OCI-LY1 (cell line): ENCODE measurements around the gene ZCWPW2.
A peak's percentile ranks its signal among the peaks of the same experiment; 100 is the strongest.

Experiments used
- H2AFZ ChIP-seq: fragments of 200-600 bp; sonication (generic), shearing (Covaris generic); 2 replicates; pipeline ENCODE4 v1.6.0; 2014; ENCODE audit warnings: antibody characterized with exemption, mild to moderate bottlenecking, low read length
- H3F3A ChIP-seq: fragments of 200-600 bp; sonication (generic), shearing (Covaris generic); 2 replicates; pipeline ENCODE4 v1.6.0; 2014; ENCODE audit warnings: mild to moderate bottlenecking, antibody characterized with exemption, low read length, moderate library complexity; ENCODE audit not compliant: insufficient read depth
- H3K27ac ChIP-seq: fragments of 200-600 bp; sonication (generic); 2 replicates; pipeline ENCODE4 v1.5.1; 2014; ENCODE audit warnings: low read length, mixed run types, mild to moderate bottlenecking, low read depth; ENCODE audit not compliant: poor library complexity, severe bottlenecking
- H3K27me3 ChIP-seq: fragments of 200-600 bp; sonication (generic); 2 replicates; pipeline ENCODE4 v1.6.0; 2014; ENCODE audit warnings: antibody characterized with exemption, mild to moderate bottlenecking, low read length, moderate library complexity; ENCODE audit not compliant: insufficient read depth
- H3K36me3 ChIP-seq: fragments of 200-600 bp; sonication (generic); 2 replicates; pipeline ENCODE4 v1.6.1; 2014; ENCODE audit warnings: mild to moderate bottlenecking, antibody characterized with exemption, low read length, moderate library complexity, mixed read lengths; ENCODE audit not compliant: insufficient read depth
- H3K4me1 ChIP-seq: fragments of 200-600 bp; sonication (generic); 2 replicates; pipeline ENCODE4 v1.5.1; 2014; ENCODE audit warnings: mild to moderate bottlenecking, low read length, moderate library complexity; ENCODE audit not compliant: insufficient read depth, severe bottlenecking
- H3K4me2 ChIP-seq: fragments of 200-600 bp; sonication (generic), shearing (Covaris generic); 2 replicates; pipeline ENCODE4 v1.6.1; 2014; ENCODE audit warnings: low read length
- H3K4me3 ChIP-seq: fragments of 200-600 bp; sonication (generic); 2 replicates; pipeline ENCODE4 v1.5.1; 2014; ENCODE audit warnings: low read length, low read depth, mild to moderate bottlenecking, mixed read lengths; ENCODE audit not compliant: poor library complexity, severe bottlenecking
- H3K79me2 ChIP-seq: fragments of 200-600 bp; shearing (Covaris generic); 2 replicates; pipeline ENCODE4 v1.6.1; 2016; ENCODE audit warnings: mixed run types, low read length, mixed read lengths; ENCODE audit not compliant: insufficient read depth
- H3K9ac ChIP-seq: fragments of 200-600 bp; sonication (generic), shearing (Covaris generic); 2 replicates; pipeline ENCODE4 v1.6.1; 2014; ENCODE audit warnings: mild to moderate bottlenecking, low read length, mixed read lengths
- H3K9me2 ChIP-seq: fragments of 200-600 bp; sonication (generic), shearing (Covaris generic); 2 replicates; pipeline ENCODE4 v1.6.1; 2014; ENCODE audit warnings: low read depth, mild to moderate bottlenecking, low read length, mixed read lengths
- H3K9me3 ChIP-seq: fragments of 200-600 bp; shearing (Covaris generic); 2 replicates; pipeline ENCODE4 v1.6.1; 2014; ENCODE audit warnings: low read length, mixed read lengths
- H4K20me1 ChIP-seq: fragments of 200-600 bp; sonication (generic), shearing (Covaris generic); 2 replicates; pipeline ENCODE4 v1.6.0; 2016; ENCODE audit warnings: mild to moderate bottlenecking, low read length; ENCODE audit not compliant: insufficient read depth
- EZH2 ChIP-seq: fragments of 200-600 bp; sonication (generic), shearing (Covaris generic); IDR thresholded peaks from 2 replicates; pipeline ENCODE4 v1.8.0; 2017; ENCODE audit warnings: borderline replicate concordance, mixed run types, mild to moderate bottlenecking, antibody characterized with exemption, low read length, moderate library complexity, mixed read lengths
- TF ChIP-seq, protein P1 (sequence below): fragments of 200-600 bp; sonication (generic), shearing (Covaris generic); IDR thresholded peaks from 2 replicates; pipeline ENCODE4 v1.5.1; 2017; ENCODE audit warnings: mild to moderate bottlenecking, antibody characterized with exemption, low read length, moderate library complexity, mixed read lengths

The ZCWPW2 gene

GRCh38 chr3:28467414-28467813 lies 118.9 kb downstream of the ZCWPW2 start:
- TF ChIP-seq, protein P1, sequence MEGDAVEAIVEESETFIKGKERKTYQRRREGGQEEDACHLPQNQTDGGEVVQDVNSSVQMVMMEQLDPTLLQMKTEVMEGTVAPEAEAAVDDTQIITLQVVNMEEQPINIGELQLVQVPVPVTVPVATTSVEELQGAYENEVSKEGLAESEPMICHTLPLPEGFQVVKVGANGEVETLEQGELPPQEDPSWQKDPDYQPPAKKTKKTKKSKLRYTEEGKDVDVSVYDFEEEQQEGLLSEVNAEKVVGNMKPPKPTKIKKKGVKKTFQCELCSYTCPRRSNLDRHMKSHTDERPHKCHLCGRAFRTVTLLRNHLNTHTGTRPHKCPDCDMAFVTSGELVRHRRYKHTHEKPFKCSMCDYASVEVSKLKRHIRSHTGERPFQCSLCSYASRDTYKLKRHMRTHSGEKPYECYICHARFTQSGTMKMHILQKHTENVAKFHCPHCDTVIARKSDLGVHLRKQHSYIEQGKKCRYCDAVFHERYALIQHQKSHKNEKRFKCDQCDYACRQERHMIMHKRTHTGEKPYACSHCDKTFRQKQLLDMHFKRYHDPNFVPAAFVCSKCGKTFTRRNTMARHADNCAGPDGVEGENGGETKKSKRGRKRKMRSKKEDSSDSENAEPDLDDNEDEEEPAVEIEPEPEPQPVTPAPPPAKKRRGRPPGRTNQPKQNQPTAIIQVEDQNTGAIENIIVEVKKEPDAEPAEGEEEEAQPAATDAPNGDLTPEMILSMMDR: no peak
- TF ChIP-seq EZH2: no peak
- Histone ChIP-seq H3K4me3 (no peak overlapping the region), H3K4me1 (no peaks in the 10 kb centered on the region), H3K9ac (no peak overlapping the region), H3K9me2 (no peaks in the 10 kb centered on the region), H3K27me3 (no peaks in the 10 kb centered on the region), H4K20me1 (no peaks in the 10 kb centered on the region), H3K4me2 (no peak overlapping the region), H3K27ac (no peak overlapping the region), H3K36me3 (no peaks in the 10 kb centered on the region), H2AFZ (no peak overlapping the region), H3K79me2 (no peaks in the 10 kb centered on the region), H3F3A (no peaks in the 10 kb centered on the region), H3K9me3 (no peaks in the 10 kb centered on the region)

- Histone ChIP-seq H3K79me2 (no peaks in the 10 kb centered on the region), H3K4me3 (no peak overlapping the region), H3K27me3 (no peaks in the 10 kb centered on the region), H3K27ac (no peak overlapping the region), H3K9ac (no peak overlapping the region), H3F3A (no peaks in the 10 kb centered on the region), H2AFZ (no peak overlapping the region), H4K20me1 (no peaks in the 10 kb centered on the region), H3K4me2 (no peak overlapping the region), H3K36me3 (no peaks in the 10 kb centered on the region), H3K9me3 (no peaks in the 10 kb centered on the region), H3K4me1 (no peaks in the 10 kb centered on the region), H3K9me2 (no peaks in the 10 kb centered on the region)
- TF ChIP-seq EZH2: no peak
- TF ChIP-seq, protein P1: peak; percentile 59
Observed at GRCh38 chr3:28476194-28476593, 127.7 kb downstream of the ZCWPW2 start.

- Histone ChIP-seq H2AFZ (no peak overlapping the region), H3K4me3 (no peak overlapping the region), H3K9me3 (no peaks in the 10 kb centered on the region), H3K4me1 (no peaks in the 10 kb centered on the region), H3K27ac (no peak overlapping the region), H3K36me3 (no peaks in the 10 kb centered on the region), H3K4me2 (no peak overlapping the region), H4K20me1 (no peaks in the 10 kb centered on the region), H3K9me2 (no peaks in the 10 kb centered on the region), H3K27me3 (no peaks in the 10 kb centered on the region), H3K79me2 (no peaks in the 10 kb centered on the region), H3F3A (no peaks in the 10 kb centered on the region), H3K9ac (no peak overlapping the region)
- TF ChIP-seq EZH2: no peak
- TF ChIP-seq, protein P1: no peak
Observed at GRCh38 chr3:28476764-28477163, 128.2 kb downstream of the ZCWPW2 start.
